Kidney (tissue), 14 donors: ENCODE measurements around the gene NCS1. TPM values are rescaled to one million over a fixed set of nuclear protein-coding genes. Genes with fewer than 3 reads are reported as not detected.

Experiments used
- DNase-seq, 5 donors: peaks; one replicate each; pipeline ENCODE4 v3.0.0-alpha.2; 2013 to 2020
- FAIRE-seq: peaks from 2 replicates; lab custom pipeline; 2012; peaks lifted over from hg19 to GRCh38; lab: Jason Lieb, UNC
- H3K27ac ChIP-seq, 2 donors: one replicate each; pipeline ENCODE4 v1.7.0; 2013; ENCODE audit warnings: low read depth in 2 of 2, low read length in 2 of 2, inconsistent platforms in 1 of 2
- H3K27me3 ChIP-seq: one replicate; pipeline ENCODE4 v1.7.1; 2013; ENCODE audit warnings: low read length, inconsistent platforms; ENCODE audit not compliant: control insufficient read depth, insufficient read depth
- H3K36me3 ChIP-seq, 3 donors: one replicate each; pipeline versions ENCODE4 v1.7.0 to v1.7.1; 2013; ENCODE audit warnings: low read length in 3 of 3, control low read depth in 1 of 3, inconsistent platforms in 1 of 3; ENCODE audit not compliant: insufficient read depth in 3 of 3, control insufficient read depth in 2 of 3
- H3K4me1 ChIP-seq, 3 donors: one replicate each; pipeline versions ENCODE4 v1.7.0 to v1.7.1; 2013; ENCODE audit warnings: low read length in 3 of 3, inconsistent platforms in 1 of 3, low read depth in 1 of 3; ENCODE audit not compliant: control insufficient read depth in 2 of 3, insufficient read depth in 2 of 3
- H3K4me3 ChIP-seq, 3 donors: one replicate each; pipeline versions ENCODE4 v1.7.0 to v1.8.1; 2013; ENCODE audit warnings: low read length in 3 of 3, control low read depth in 1 of 3, inconsistent platforms in 1 of 3
- H3K9ac ChIP-seq, 3 donors: one replicate each; pipeline versions ENCODE4 v1.7.0 to v1.7.1; 2013; ENCODE audit warnings: low read length in 3 of 3, control low read depth in 1 of 3, inconsistent platforms in 1 of 3
- H3K9me3 ChIP-seq, 3 donors: one replicate each; pipeline versions ENCODE4 v1.7.0 to v1.7.1; 2013; ENCODE audit warnings: low read length in 3 of 3, control low read depth in 1 of 3, inconsistent platforms in 1 of 3; ENCODE audit not compliant: control insufficient read depth in 2 of 3, insufficient read depth in 1 of 3
- CTCF ChIP-seq: IDR thresholded peaks from 3 replicates; pipeline ENCODE4 v1.5.1; 2012; ENCODE audit warnings: mild to moderate bottlenecking, moderate library complexity, borderline replicate concordance; ENCODE audit not compliant: insufficient read depth; ENCODE audit errors: extremely low read depth
- intact Hi-C: fragments of 100-400 bp; cut with DNase I; formaldehyde crosslinking; loops from one replicate; pipeline ENCODE4 v1.11.1; 2022
- polyA plus RNA-seq: library from polyadenylated mRNA; stranded (reverse); fragments of 350-450 nt; fragmentation: Illumina TruSeq; extraction: RNeasy Lipid Tissue Mini Kit (QIAGEN cat#74804); gene quantifications from one replicate; pipeline ENCODE4 v1.2.3, GENCODE V29; 2014; ENCODE audit warnings: low read depth, low replicate concordance; ENCODE audit not compliant: insufficient read depth
- total RNA-seq: library from RNA; stranded (reverse); fragmentation: NEBNext Ultra II Directional; extraction: Animal tissue kit (Norgen Biotek cat#: 25700); gene quantifications from one replicate; pipeline ENCODE4 v1.2.1, GENCODE V29; 2021
- donor health status: control.
- donor health status: control.
- donor health status: control.
- donor health status: control.
- donor health status: control.
- donor health status: DM: yes; HTN: yes; CAD: no.
- donor health status: Normal renal cell carcinoma (clear cell type).

Gene NCS1
- total and polyA plus RNA-seq, 2 donors from 2014 or later, result 27.7 to 37.4 TPM

GRCh38 chr9:130197386-130197785 is 25.2 kb downstream of the NCS1 start:
- no peaks in the 10 kb centered on the region for H3K27me3 ChIP-seq
- H3K36me3 ChIP-seq, result no peaks in the 10 kb centered on the region
- DNase-seq, result no peak
- H3K9ac ChIP-seq, result no peak overlapping the region
- no peak for FAIRE-seq
- H3K4me1 ChIP-seq, result peaks cover 0 to 68% (median 56%) of the 10 kb centered on the region in 3 donors
- H3K9me3 ChIP-seq, result no peaks in the 10 kb centered on the region
- no peak for TF ChIP-seq CTCF
- no peak overlapping the region for H3K4me3 ChIP-seq
- H3K27ac ChIP-seq, result peak overlapping the region; percentile 67 to 69
- intact Hi-C loops, result no loop called here

GRCh38 chr9:130197888-130198287 is 25.7 kb downstream of the NCS1 start:
- peak in 2 of 5 donors; percentile 57 to 80 for DNase-seq
- intact Hi-C loops, result no loop called here
- Histone ChIP-seq H3K4me3 (no peak overlapping the region), H3K27ac (peak overlapping the region; percentile 81 to 83), H3K9me3 (no peaks in the 10 kb centered on the region), H3K36me3 (no peaks in the 10 kb centered on the region), H3K4me1 (peaks cover 0 to 63% (median 52%) of the 10 kb centered on the region in 3 donors), H3K27me3 (no peaks in the 10 kb centered on the region), H3K9ac (peak overlapping the region in 1 of 3 donors; percentile 46)
- TF ChIP-seq CTCF, result no peak
- no peak for FAIRE-seq

GRCh38 chr9:130198501-130199179 is 26.4 kb downstream of the NCS1 start:
- FAIRE-seq, result no peak
- Histone ChIP-seq H3K36me3 (no peaks in the 10 kb centered on the region), H3K4me1 (peaks cover 0 to 57% (median 52%) of the 10 kb centered on the region in 3 donors), H3K9me3 (no peaks in the 10 kb centered on the region), H3K27ac (peak overlapping the region; percentile 81 to 83), H3K27me3 (no peaks in the 10 kb centered on the region), H3K9ac (no peak overlapping the region), H3K4me3 (no peak overlapping the region)
- intact Hi-C loops, result no loop called here
- no peak for DNase-seq
- no peak for TF ChIP-seq CTCF
